ENCODE data around the gene PCDH9.

PCDH9 gene

DNA sequence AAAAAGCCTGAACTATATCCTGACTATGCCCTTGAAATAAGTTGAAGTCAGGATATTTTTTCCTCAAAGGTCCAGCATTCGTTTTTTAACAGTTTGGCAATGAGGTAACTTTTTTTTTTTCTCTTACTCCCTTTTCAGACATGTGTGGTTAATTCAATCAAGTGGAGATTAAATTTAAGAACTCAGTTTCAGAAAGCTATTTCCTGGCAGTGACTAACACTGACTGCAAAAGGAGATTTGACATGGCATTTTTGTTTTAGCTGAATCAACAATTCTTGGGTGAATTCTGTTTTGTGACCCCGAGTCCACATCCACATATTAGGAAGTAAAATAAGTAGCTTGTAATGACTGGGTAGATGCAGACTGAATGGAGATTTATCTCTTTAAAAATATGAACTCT lies 716.4 kb downstream of the PCDH9 start:
- H3K27me3 ChIP-seq (ENCODE audit: insufficient read depth, insufficient read length) = no peaks in the 10 kb centered on the region
- no peaks in the 10 kb centered on the region for H3K36me3 ChIP-seq (ENCODE audit: insufficient read depth, insufficient read length, low read length)
- no peak overlapping the region for H3K4me3 ChIP-seq (ENCODE audit: insufficient read length, low read depth)
- DNase-seq (ENCODE audit: low read depth, low spot score) = no peak
- H3K9ac ChIP-seq (ENCODE audit: insufficient read length, low read depth) = no peak overlapping the region
- H3K4me1 ChIP-seq (ENCODE audit: insufficient read depth, insufficient read length) = no peaks in the 10 kb centered on the region
- TF ChIP-seq ZNF274 (IDR thresholded peaks at IDR 0.05; ENCODE audit: low read depth, low read length) (no peak), SUZ12 (IDR thresholded peaks at IDR 0.05; ENCODE audit: extremely low read depth, insufficient read depth, insufficient read length) (no peak), YY1 (IDR thresholded peaks at IDR 0.05; ENCODE audit: insufficient read depth, insufficient read length) (no peak)
- H3K9me3 ChIP-seq (ENCODE audit: insufficient read depth, low read length) = no peaks in the 10 kb centered on the region

DNA sequence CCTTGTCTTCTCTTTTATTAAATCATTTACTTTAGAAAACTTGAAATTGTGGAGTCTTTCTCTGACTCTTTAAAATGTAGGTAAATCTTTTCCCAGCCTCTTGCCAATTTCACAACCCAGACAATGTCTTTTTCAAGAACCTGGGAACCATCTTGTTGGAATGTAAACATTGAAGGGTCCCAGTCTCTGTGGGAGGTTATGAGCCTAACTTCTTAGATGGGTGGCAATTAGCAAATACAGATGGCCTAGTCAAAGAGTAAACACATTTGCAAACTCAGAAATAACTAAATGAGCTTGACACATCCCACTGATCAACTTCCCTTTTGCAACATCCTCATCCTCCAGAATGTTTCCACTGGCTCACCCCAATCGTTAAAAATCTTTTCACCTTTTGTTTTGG lies 721.0 kb downstream of the PCDH9 start:
- Histone ChIP-seq H3K9me3 (ENCODE audit: insufficient read depth, low read length) (no peaks in the 10 kb centered on the region), H3K4me3 (ENCODE audit: insufficient read length, low read depth) (no peak overlapping the region), H3K4me1 (ENCODE audit: insufficient read depth, insufficient read length) (no peaks in the 10 kb centered on the region), H3K9ac (ENCODE audit: insufficient read length, low read depth) (no peak overlapping the region), H3K27me3 (ENCODE audit: insufficient read depth, insufficient read length) (no peaks in the 10 kb centered on the region), H3K36me3 (ENCODE audit: insufficient read depth, insufficient read length, low read length) (no peaks in the 10 kb centered on the region)
- TF ChIP-seq SUZ12 (IDR thresholded peaks at IDR 0.05; ENCODE audit: extremely low read depth, insufficient read depth, insufficient read length) (no peak), YY1 (IDR thresholded peaks at IDR 0.05; ENCODE audit: insufficient read depth, insufficient read length) (no peak), ZNF274 (IDR thresholded peaks at IDR 0.05; ENCODE audit: low read depth, low read length) (no peak)
- no peak for DNase-seq (ENCODE audit: low read depth, low spot score)

DNA sequence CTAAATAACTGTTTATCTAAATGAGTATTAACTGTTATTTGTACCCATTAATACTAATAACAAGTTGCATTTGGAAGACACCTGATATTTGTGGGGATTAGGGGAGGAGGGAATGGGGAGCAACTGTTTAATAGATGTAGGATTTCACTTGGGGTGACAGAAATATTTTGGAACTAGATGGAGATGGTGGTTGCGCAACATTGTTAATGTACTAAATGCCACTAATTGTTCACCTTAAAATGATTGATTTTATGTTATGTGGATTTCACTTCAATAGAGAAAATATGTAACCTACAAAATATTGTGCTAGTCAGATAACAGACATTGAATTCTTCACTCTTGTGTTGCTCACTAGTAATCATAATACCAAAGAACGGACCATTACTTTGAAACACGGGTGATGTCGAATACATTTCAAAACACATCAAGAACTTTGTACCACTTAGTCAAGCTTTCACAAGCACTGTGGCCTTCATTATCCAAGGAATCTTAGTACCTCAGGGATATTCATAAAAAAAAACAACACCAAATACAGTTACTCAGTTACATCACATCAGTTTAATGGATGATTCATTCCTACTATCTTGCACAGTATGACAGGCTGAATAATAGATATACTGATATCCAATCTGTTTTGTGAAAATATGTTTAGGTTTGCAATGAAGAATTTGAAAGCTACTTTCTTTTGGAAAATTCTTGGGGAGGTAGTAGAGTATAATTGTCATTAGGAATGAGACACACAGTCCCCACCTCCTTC lies 721.8 kb downstream of the PCDH9 start:
- H3K4me3 ChIP-seq (ENCODE audit: insufficient read length, low read depth) = no peak overlapping the region
- no peaks in the 10 kb centered on the region for H3K36me3 ChIP-seq (ENCODE audit: insufficient read depth, insufficient read length, low read length)
- no peak for DNase-seq (ENCODE audit: low read depth, low spot score)
- H3K4me1 ChIP-seq (ENCODE audit: insufficient read depth, insufficient read length) = no peaks in the 10 kb centered on the region
- no peaks in the 10 kb centered on the region for H3K9me3 ChIP-seq (ENCODE audit: insufficient read depth, low read length)
- no peak overlapping the region for H3K9ac ChIP-seq (ENCODE audit: insufficient read length, low read depth)
- no peaks in the 10 kb centered on the region for H3K27me3 ChIP-seq (ENCODE audit: insufficient read depth, insufficient read length)
- no peak for TF ChIP-seq YY1 (IDR thresholded peaks at IDR 0.05; ENCODE audit: insufficient read depth, insufficient read length)
- TF ChIP-seq ZNF274 (IDR thresholded peaks at IDR 0.05; ENCODE audit: low read depth, low read length) = no peak
- no peak for TF ChIP-seq SUZ12 (IDR thresholded peaks at IDR 0.05; ENCODE audit: extremely low read depth, insufficient read depth, insufficient read length)

DNA sequence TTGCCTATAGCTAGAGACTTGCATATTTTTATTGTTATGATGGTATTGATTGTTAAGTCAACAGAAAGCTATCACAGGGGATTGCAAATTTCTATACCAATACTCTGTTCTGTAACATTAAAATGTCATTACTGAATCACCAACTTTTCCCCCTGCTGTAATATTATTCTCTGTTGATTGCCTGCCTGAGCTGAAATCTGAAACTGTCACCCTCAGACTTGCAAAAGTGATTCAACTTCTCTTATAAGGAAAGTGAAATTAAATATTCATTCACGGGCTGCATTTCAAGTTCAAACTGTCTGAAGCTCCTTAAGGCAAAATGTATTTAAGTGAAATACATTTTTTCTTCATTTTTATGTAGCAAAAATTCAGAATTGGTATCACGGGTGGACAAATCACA lies 723.2 kb downstream of the PCDH9 start:
- Histone ChIP-seq H3K9ac (ENCODE audit: insufficient read length, low read depth) (no peak overlapping the region), H3K27me3 (ENCODE audit: insufficient read depth, insufficient read length) (no peaks in the 10 kb centered on the region), H3K36me3 (ENCODE audit: insufficient read depth, insufficient read length, low read length) (no peaks in the 10 kb centered on the region), H3K4me1 (ENCODE audit: insufficient read depth, insufficient read length) (no peaks in the 10 kb centered on the region), H3K9me3 (ENCODE audit: insufficient read depth, low read length) (no peaks in the 10 kb centered on the region), H3K4me3 (ENCODE audit: insufficient read length, low read depth) (no peak overlapping the region)
- TF ChIP-seq ZNF274 (IDR thresholded peaks at IDR 0.05; ENCODE audit: low read depth, low read length) (no peak), YY1 (IDR thresholded peaks at IDR 0.05; ENCODE audit: insufficient read depth, insufficient read length) (no peak), SUZ12 (IDR thresholded peaks at IDR 0.05; ENCODE audit: extremely low read depth, insufficient read depth, insufficient read length) (no peak)
- DNase-seq (ENCODE audit: low read depth, low spot score) = no peak

DNA sequence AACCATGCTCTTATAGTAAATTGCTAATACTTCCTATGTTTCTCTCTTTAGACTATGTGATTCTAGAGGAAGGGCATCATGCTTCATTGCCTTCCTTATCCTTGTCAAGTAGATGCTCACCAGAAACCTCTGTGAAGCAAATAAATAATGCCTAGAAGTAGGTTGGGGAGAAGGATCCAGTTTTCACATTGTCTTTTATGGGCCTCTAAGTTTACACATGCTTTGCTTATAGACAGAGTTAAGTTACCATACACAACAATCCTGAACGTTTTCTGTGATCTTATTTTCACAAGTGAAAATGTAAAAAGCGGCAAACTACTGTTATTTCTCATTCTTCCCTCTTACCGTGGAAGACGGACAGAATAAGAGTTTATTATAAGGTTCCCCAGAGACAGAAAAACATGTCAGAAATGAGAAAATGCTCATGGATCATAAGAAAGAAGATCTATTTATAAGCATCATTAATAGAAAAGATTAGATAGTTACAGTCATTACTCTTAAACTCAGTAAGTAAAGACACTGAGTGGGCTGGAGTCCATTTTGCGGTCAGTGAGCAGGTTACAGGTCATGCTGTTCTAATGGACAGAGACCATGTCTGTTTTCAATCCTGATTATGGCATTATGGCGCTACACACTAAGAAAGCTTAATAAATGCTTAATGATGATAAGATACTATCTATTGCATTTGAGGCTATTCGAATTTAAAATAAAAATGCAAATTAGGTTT lies 723.9 kb downstream of the PCDH9 start:
- H3K27me3 ChIP-seq (ENCODE audit: insufficient read depth, insufficient read length) = no peaks in the 10 kb centered on the region
- H3K4me3 ChIP-seq (ENCODE audit: insufficient read length, low read depth) = no peak overlapping the region
- no peaks in the 10 kb centered on the region for H3K9me3 ChIP-seq (ENCODE audit: insufficient read depth, low read length)
- no peaks in the 10 kb centered on the region for H3K36me3 ChIP-seq (ENCODE audit: insufficient read depth, insufficient read length, low read length)
- no peak for TF ChIP-seq ZNF274 (IDR thresholded peaks at IDR 0.05; ENCODE audit: low read depth, low read length)
- no peak for TF ChIP-seq YY1 (IDR thresholded peaks at IDR 0.05; ENCODE audit: insufficient read depth, insufficient read length)
- TF ChIP-seq SUZ12 (IDR thresholded peaks at IDR 0.05; ENCODE audit: extremely low read depth, insufficient read depth, insufficient read length) = no peak
- no peak for DNase-seq (ENCODE audit: low read depth, low spot score)
- no peaks in the 10 kb centered on the region for H3K4me1 ChIP-seq (ENCODE audit: insufficient read depth, insufficient read length)
- H3K9ac ChIP-seq (ENCODE audit: insufficient read length, low read depth) = no peak overlapping the region

DNA sequence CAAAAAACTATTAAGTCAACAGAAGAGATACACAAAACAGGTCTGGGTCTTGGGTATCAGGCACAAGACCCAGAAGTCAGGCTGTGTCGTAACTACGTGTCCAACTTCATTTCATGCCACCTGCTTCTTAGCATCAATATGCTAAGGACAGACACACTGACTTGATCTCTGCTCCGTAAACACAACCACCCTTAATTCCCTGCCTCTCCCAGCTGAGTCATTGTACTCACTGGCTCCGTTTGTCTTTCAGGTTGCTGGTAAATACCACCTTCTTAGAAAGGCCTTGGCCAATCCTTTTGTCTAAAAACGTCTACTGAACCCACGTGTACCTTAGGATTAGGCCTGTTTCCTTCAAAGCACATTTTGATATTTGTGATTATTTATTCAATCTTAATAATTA lies 726.2 kb downstream of the PCDH9 start:
- H3K4me3 ChIP-seq (ENCODE audit: insufficient read length, low read depth) = no peak overlapping the region
- no peaks in the 10 kb centered on the region for H3K36me3 ChIP-seq (ENCODE audit: insufficient read depth, insufficient read length, low read length)
- TF ChIP-seq ZNF274 (IDR thresholded peaks at IDR 0.05; ENCODE audit: low read depth, low read length) (no peak), YY1 (IDR thresholded peaks at IDR 0.05; ENCODE audit: insufficient read depth, insufficient read length) (no peak), SUZ12 (IDR thresholded peaks at IDR 0.05; ENCODE audit: extremely low read depth, insufficient read depth, insufficient read length) (no peak)
- no peak overlapping the region for H3K9ac ChIP-seq (ENCODE audit: insufficient read length, low read depth)
- no peaks in the 10 kb centered on the region for H3K4me1 ChIP-seq (ENCODE audit: insufficient read depth, insufficient read length)
- no peak for DNase-seq (ENCODE audit: low read depth, low spot score)
- H3K27me3 ChIP-seq (ENCODE audit: insufficient read depth, insufficient read length) = no peaks in the 10 kb centered on the region
- no peaks in the 10 kb centered on the region for H3K9me3 ChIP-seq (ENCODE audit: insufficient read depth, low read length)

DNA sequence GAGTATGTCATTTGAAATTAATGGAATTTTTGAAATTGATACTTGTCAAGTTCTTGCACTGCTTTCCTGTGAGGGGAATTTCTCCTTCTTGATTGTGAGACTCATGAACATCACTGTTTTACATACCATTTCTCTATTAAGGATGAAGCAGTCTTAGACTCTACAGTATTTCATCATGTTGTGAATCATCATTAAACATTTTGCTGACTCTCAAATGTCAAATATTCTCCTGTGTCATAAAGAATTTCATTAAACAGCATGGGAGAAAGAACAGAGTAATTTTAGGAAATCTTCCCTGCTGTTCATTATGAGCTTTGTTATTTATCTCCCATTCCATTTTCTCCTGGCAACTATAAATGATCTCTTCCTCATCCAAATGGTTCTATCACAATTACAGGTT lies 729.0 kb downstream of the PCDH9 start:
- Histone ChIP-seq H3K9ac (ENCODE audit: insufficient read length, low read depth) (no peak overlapping the region), H3K4me3 (ENCODE audit: insufficient read length, low read depth) (no peak overlapping the region), H3K27me3 (ENCODE audit: insufficient read depth, insufficient read length) (no peaks in the 10 kb centered on the region), H3K36me3 (ENCODE audit: insufficient read depth, insufficient read length, low read length) (no peaks in the 10 kb centered on the region), H3K4me1 (ENCODE audit: insufficient read depth, insufficient read length) (no peaks in the 10 kb centered on the region), H3K9me3 (ENCODE audit: insufficient read depth, low read length) (no peaks in the 10 kb centered on the region)
- TF ChIP-seq SUZ12 (IDR thresholded peaks at IDR 0.05; ENCODE audit: extremely low read depth, insufficient read depth, insufficient read length) (no peak), ZNF274 (IDR thresholded peaks at IDR 0.05; ENCODE audit: low read depth, low read length) (no peak), YY1 (IDR thresholded peaks at IDR 0.05; ENCODE audit: insufficient read depth, insufficient read length) (no peak)
- DNase-seq (ENCODE audit: low read depth, low spot score) = no peak

Measured in NT2/D1 (cell line).